H9 (cell line): ENCODE data around the gene BAIAP2L1. TPM values are rescaled to one million over a fixed set of nuclear protein-coding genes. Genes with fewer than 3 reads are reported as not detected.

ENCODE experiments used
- DNase-seq: peaks from one replicate; pipeline ENCODE4 v3.0.0-alpha.2; 2017
- H2AFZ ChIP-seq: one replicate; pipeline ENCODE4 v1.6.1; 2013; ENCODE audit warnings: mild to moderate bottlenecking, low read length, control low read depth, moderate library complexity
- H2AK5ac ChIP-seq: 2 replicates; pipeline ENCODE4 v1.6.1; 2013; ENCODE audit warnings: low read length, control low read depth, mixed read lengths; ENCODE audit not compliant: insufficient read length
- H2BK120ac ChIP-seq: one replicate; pipeline ENCODE4 v1.6.1; 2013; ENCODE audit warnings: low read depth, mild to moderate bottlenecking, low read length, control low read depth, inconsistent platforms; ENCODE audit not compliant: poor library complexity, severe bottlenecking
- H2BK12ac ChIP-seq: 2 replicates; pipeline ENCODE4 v1.6.1; 2013; ENCODE audit warnings: low read length, control low read depth, mixed read lengths, low read depth; ENCODE audit not compliant: insufficient read length
- H2BK15ac ChIP-seq: 2 replicates; pipeline ENCODE4 v1.6.1; 2013; ENCODE audit warnings: low read depth, low read length, control low read depth
- H2BK20ac ChIP-seq: one replicate; pipeline ENCODE4 v1.6.1; 2013; ENCODE audit warnings: low read depth, mild to moderate bottlenecking, low read length, control low read depth, inconsistent platforms; ENCODE audit not compliant: poor library complexity, severe bottlenecking
- H2BK5ac ChIP-seq: 2 replicates; pipeline ENCODE4 v1.6.1; 2013; ENCODE audit warnings: low read length, control low read depth, mixed read lengths; ENCODE audit not compliant: insufficient read length
- H3K14ac ChIP-seq: 2 replicates; pipeline ENCODE4 v1.6.1; 2013; ENCODE audit warnings: low read length, control low read depth; ENCODE audit not compliant: insufficient read depth
- H3K18ac ChIP-seq: 2 replicates; pipeline ENCODE4 v1.6.1; 2013; ENCODE audit warnings: low read depth, mild to moderate bottlenecking, mixed read lengths, low read length, control low read depth; ENCODE audit not compliant: insufficient read length
- H3K23ac ChIP-seq: 2 replicates; pipeline ENCODE4 v1.6.1; 2013; ENCODE audit warnings: low read length, control low read depth, mixed read lengths, low read depth; ENCODE audit not compliant: insufficient read length
- H3K23me2 ChIP-seq: 2 replicates; pipeline ENCODE4 v1.6.1; 2013; ENCODE audit warnings: low read depth, mild to moderate bottlenecking, mixed read lengths, low read length, control low read depth; ENCODE audit not compliant: insufficient read length, poor library complexity, severe bottlenecking
- H3K27ac ChIP-seq: 2 replicates; pipeline ENCODE4 v1.5.1; 2013; ENCODE audit warnings: low read length, control low read depth, mixed read lengths, low read depth; ENCODE audit not compliant: insufficient read length
- H3K27me3 ChIP-seq: 2 replicates; pipeline ENCODE4 v1.6.1; 2013; ENCODE audit warnings: low read length, control low read depth, inconsistent platforms; ENCODE audit not compliant: insufficient read depth
- H3K4ac ChIP-seq: 2 replicates; pipeline ENCODE4 v1.6.1; 2013; ENCODE audit warnings: low read depth, mild to moderate bottlenecking, control low read depth, inconsistent platforms, low read length, moderate library complexity
- H3K4me1 ChIP-seq: 2 replicates; pipeline ENCODE4 v1.6.1; 2013; ENCODE audit warnings: low read length, control low read depth, inconsistent platforms; ENCODE audit not compliant: insufficient read depth
- H3K4me2 ChIP-seq: 2 replicates; pipeline ENCODE4 v1.6.1; 2013; ENCODE audit warnings: low read length, control low read depth, mixed read lengths; ENCODE audit not compliant: insufficient read length, insufficient read depth
- H3K56ac ChIP-seq: 2 replicates; pipeline ENCODE4 v1.6.1; 2013; ENCODE audit warnings: low read depth, mild to moderate bottlenecking, mixed read lengths, low read length, control low read depth; ENCODE audit not compliant: insufficient read length
- H3K79me1 ChIP-seq: 2 replicates; pipeline ENCODE4 v1.6.1; 2013; ENCODE audit warnings: low read depth, mild to moderate bottlenecking, moderate library complexity, low read length, control low read depth, inconsistent platforms; ENCODE audit not compliant: insufficient read depth, poor library complexity, severe bottlenecking
- H3K79me2 ChIP-seq: 2 replicates; pipeline ENCODE4 v1.6.1; 2013; ENCODE audit warnings: low read length, control low read depth, inconsistent platforms; ENCODE audit not compliant: insufficient read depth
- H3K9ac ChIP-seq: 2 replicates; pipeline ENCODE4 v1.6.1; 2013; ENCODE audit warnings: low read length, control low read depth, mixed read lengths; ENCODE audit not compliant: insufficient read length; ENCODE audit errors: extremely low read depth
- H3K9me3 ChIP-seq: one replicate; pipeline ENCODE4 v1.6.1; 2013; ENCODE audit warnings: low read depth, low read length, inconsistent platforms; ENCODE audit not compliant: control insufficient read depth
- H3T11ph ChIP-seq: one replicate; pipeline ENCODE4 v1.6.1; 2013; ENCODE audit warnings: mild to moderate bottlenecking, low read length, control low read depth, inconsistent platforms
- H4K20me1 ChIP-seq: one replicate; pipeline ENCODE4 v1.6.1; 2013; ENCODE audit not compliant: control insufficient read depth, insufficient read length, insufficient read depth
- H4K5ac ChIP-seq: 2 replicates; pipeline ENCODE4 v1.6.1; 2013; ENCODE audit warnings: low read depth, mild to moderate bottlenecking, mixed read lengths, low read length, control low read depth; ENCODE audit not compliant: insufficient read length
- H4K8ac ChIP-seq: replicated peaks from 2 replicates; pipeline ENCODE4 v1.6.1; 2013; ENCODE audit warnings: low read length, control low read depth, mixed read lengths, low read depth; ENCODE audit not compliant: insufficient read length
- H4K91ac ChIP-seq: 2 replicates; pipeline ENCODE4 v1.6.1; 2013; ENCODE audit warnings: low read depth, mild to moderate bottlenecking, moderate library complexity, mixed read lengths, low read length, control low read depth; ENCODE audit not compliant: insufficient read length
- H3K27ac Mint-ChIP-seq, 3 experiments: 2 replicates in 2 of 3; 3 replicates in 1 of 3; pipeline ENCODE4 v1.8.0; 2020 to 2021; ENCODE audit warnings: mixed read lengths in 3 of 3, mild to moderate bottlenecking in 1 of 3, moderate library complexity in 1 of 3
- H3K27me3 Mint-ChIP-seq: 2 replicates; pipeline ENCODE4 v1.8.0; 2021; ENCODE audit warnings: low read depth, mild to moderate bottlenecking, moderate library complexity, mixed read lengths
- H3K36me3 Mint-ChIP-seq, 3 experiments: 2 replicates in 2 of 3; 3 replicates in 1 of 3; pipeline ENCODE4 v1.8.0; 2020 to 2021; ENCODE audit warnings: low read depth in 3 of 3, mixed read lengths in 3 of 3; ENCODE audit not compliant: insufficient read depth in 1 of 3
- H3K4me1 Mint-ChIP-seq, 2 experiments: 2 replicates each; pipeline ENCODE4 v1.8.0; 2020; ENCODE audit warnings: mixed read lengths in 2 of 2
- H3K4me3 Mint-ChIP-seq, 2 experiments: 2 replicates in 1 of 2; 3 replicates in 1 of 2; pipeline ENCODE4 v1.8.0; 2020 to 2021; ENCODE audit warnings: mild to moderate bottlenecking in 2 of 2, mixed read lengths in 2 of 2, moderate library complexity in 1 of 2
- H3K9me3 Mint-ChIP-seq, 2 experiments: 2 replicates in 1 of 2; 3 replicates in 1 of 2; pipeline ENCODE4 v1.8.0; 2020; ENCODE audit warnings: mild to moderate bottlenecking in 2 of 2, mixed read lengths in 2 of 2, moderate library complexity in 1 of 2
- WGBS: extraction: QIAGEN DNeasy Blood & Tissue Kit; methylation state at CpG from one replicate; pipeline ENCODE4 v1.1.7; 2013; ENCODE audit warnings: missing lambda C conversion rate, low lambda C conversion rate, mixed read lengths; ENCODE audit not compliant: insufficient read length; ENCODE audit errors: extremely low coverage; 5-methylcytosine and 5-hydroxymethylcytosine counted together
- total RNA-seq: library from RNA; stranded (reverse); gene quantifications from 2 replicates; pipeline ENCODE4 v1.2.1, GENCODE V29; 2021
- TF ChIP-seq, protein P1 (sequence below): fragments of 200-600 bp; sonication (generic); conservative IDR thresholded peaks from 3 replicates; pipeline ENCODE4 v1.8.0; 2021; ENCODE audit warnings: antibody characterized with exemption, mild to moderate bottlenecking

BAIAP2L1 gene
- total RNA-seq, 1 experiment from 2014 or later, result 25.9 TPM

DNA sequence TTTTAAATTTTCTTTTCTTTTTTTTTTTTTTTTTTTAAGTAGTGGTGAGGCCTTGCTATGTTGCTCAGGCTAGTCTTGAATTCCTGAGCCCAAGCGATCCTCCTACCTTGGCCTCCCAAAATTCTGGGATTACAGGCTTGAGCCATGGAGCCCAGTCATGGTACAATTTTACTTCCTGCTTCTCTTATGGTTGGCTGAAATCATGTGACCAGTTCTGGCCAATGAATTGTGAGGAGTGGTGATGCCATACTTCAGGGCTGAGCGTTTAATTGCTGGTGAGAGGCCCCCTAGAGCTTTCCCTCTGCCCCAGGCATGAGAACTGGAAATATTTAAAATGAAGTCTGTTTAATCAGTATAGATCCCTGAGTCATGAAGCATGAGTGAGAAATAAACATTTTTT lies 22.2 kb upstream of the BAIAP2L1 start:
- Histone ChIP-seq H3K79me2 (no peaks in the 10 kb centered on the region), H4K20me1 (no peaks in the 10 kb centered on the region), H3K27me3 (no peaks in the 10 kb centered on the region), H3K23me2 (no peaks in the 10 kb centered on the region), H3K27ac (no peak overlapping the region), H3K9me3 (no peaks in the 10 kb centered on the region), H3K23ac (no peak overlapping the region), H3K9ac (no peak overlapping the region), H2BK5ac (no peak overlapping the region), H2BK20ac (no peak overlapping the region), H2BK12ac (no peak overlapping the region), H3K4me1 (no peaks in the 10 kb centered on the region), H4K8ac (no peak overlapping the region), H3K4ac (no peak overlapping the region), H2BK15ac (no peak overlapping the region), H2BK120ac (no peak overlapping the region), H3K14ac (no peak overlapping the region), H4K91ac (no peak overlapping the region), H3K79me1 (no peaks in the 10 kb centered on the region), H3T11ph (no peak overlapping the region), H2AFZ (no peak overlapping the region), H4K5ac (no peak overlapping the region), H3K56ac (no peak overlapping the region), H2AK5ac (no peak overlapping the region), H3K4me2 (no peak overlapping the region), H3K18ac (no peak overlapping the region)
- H3K36me3 Mint-ChIP-seq, result no peaks in the 10 kb centered on the region
- H3K4me3 Mint-ChIP-seq, result no peak overlapping the region
- peaks cover 30% of the 10 kb centered on the region for H3K27me3 Mint-ChIP-seq
- no CpG with 5 or more reads among the region's 2 CpGs for WGBS
- H3K27ac Mint-ChIP-seq, result no peak overlapping the region; a peak in 1 of 7 replicates
- no peak for DNase-seq
- peaks cover 0 to 2% of the 10 kb centered on the region in 2 experiments; a peak in 1 of 5 replicates for H3K9me3 Mint-ChIP-seq
- TF ChIP-seq, protein P1, sequence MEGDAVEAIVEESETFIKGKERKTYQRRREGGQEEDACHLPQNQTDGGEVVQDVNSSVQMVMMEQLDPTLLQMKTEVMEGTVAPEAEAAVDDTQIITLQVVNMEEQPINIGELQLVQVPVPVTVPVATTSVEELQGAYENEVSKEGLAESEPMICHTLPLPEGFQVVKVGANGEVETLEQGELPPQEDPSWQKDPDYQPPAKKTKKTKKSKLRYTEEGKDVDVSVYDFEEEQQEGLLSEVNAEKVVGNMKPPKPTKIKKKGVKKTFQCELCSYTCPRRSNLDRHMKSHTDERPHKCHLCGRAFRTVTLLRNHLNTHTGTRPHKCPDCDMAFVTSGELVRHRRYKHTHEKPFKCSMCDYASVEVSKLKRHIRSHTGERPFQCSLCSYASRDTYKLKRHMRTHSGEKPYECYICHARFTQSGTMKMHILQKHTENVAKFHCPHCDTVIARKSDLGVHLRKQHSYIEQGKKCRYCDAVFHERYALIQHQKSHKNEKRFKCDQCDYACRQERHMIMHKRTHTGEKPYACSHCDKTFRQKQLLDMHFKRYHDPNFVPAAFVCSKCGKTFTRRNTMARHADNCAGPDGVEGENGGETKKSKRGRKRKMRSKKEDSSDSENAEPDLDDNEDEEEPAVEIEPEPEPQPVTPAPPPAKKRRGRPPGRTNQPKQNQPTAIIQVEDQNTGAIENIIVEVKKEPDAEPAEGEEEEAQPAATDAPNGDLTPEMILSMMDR, result no peak
- H3K4me1 Mint-ChIP-seq, result no peaks in the 10 kb centered on the region
